K562 (cell line): Measurements from ENCODE around the gene LY6G6F. TPM values are rescaled to one million over a fixed set of nuclear protein-coding genes. Genes with fewer than 3 reads are reported as not detected.

Experiments used
- CBFA2T2 ChIP-seq: fragments of 450-650 bp; conservative IDR thresholded peaks from 2 replicates; pipeline ENCODE4 v1.6.1; 2017; ENCODE audit warnings: mild to moderate bottlenecking
- CREB3L1 ChIP-seq: fragments of 450-650 bp; IDR thresholded peaks from 2 replicates; pipeline ENCODE4 v1.6.1; 2014; ENCODE audit warnings: low read depth, mild to moderate bottlenecking, moderate library complexity, borderline replicate concordance
- CSDE1 ChIP-seq, 2 experiments: fragments of 450-650 bp; IDR thresholded peaks; 2 replicates each; pipeline ENCODE4 v1.6.1; 2016; ENCODE audit warnings: mild to moderate bottlenecking in 1 of 2
- CTBP1 ChIP-seq: fragments of 450-650 bp; IDR thresholded peaks from 2 replicates; pipeline ENCODE4 v1.6.1; 2016; ENCODE audit warnings: borderline replicate concordance
- GMEB1 ChIP-seq: fragments of 250-450 bp; sonication (Bioruptor Pico); IDR thresholded peaks from 2 replicates; pipeline ENCODE4 v1.4.0; 2020; ENCODE audit warnings: mild to moderate bottlenecking
- HSF4 ChIP-seq: fragments of 250-450 bp; sonication (Bioruptor Pico); IDR thresholded peaks from 2 replicates; pipeline ENCODE4 v2.1.2; 2022; ENCODE audit warnings: mild to moderate bottlenecking, moderate library complexity, borderline replicate concordance
- MITF ChIP-seq: IDR thresholded peaks from 2 replicates; pipeline ENCODE4 v1.6.1; 2014; ENCODE audit warnings: antibody characterized with exemption
- NR4A1 ChIP-seq, 2 experiments: fragments of 250-450 bp in 1 of 2; fragments of 450-650 bp in 1 of 2; sonication (Bioruptor Pico) in 1 of 2; IDR thresholded peaks; 2 replicates each; pipeline versions ENCODE4 v1.4.0 to v1.6.1; 2016 to 2020; ENCODE audit warnings: mild to moderate bottlenecking in 2 of 2, missing compliant biosample characterization in 1 of 2, missing genetic modification characterization in 1 of 2, moderate library complexity in 1 of 2
- POLR2AphosphoS2 ChIP-seq: IDR thresholded peaks from 2 replicates; pipeline ENCODE4 v1.6.1; 2012; ENCODE audit warnings: low read length, improper control_type of control experiment
- POLR2H ChIP-seq: IDR thresholded peaks from 2 replicates; pipeline ENCODE4 v1.6.1; 2016; ENCODE audit warnings: missing genetic modification characterization, low read depth, mild to moderate bottlenecking, control low read depth, missing compliant biosample characterization, moderate library complexity
- POLR3A ChIP-seq: IDR thresholded peaks from 2 replicates; pipeline ENCODE4 v1.6.1; 2011; ENCODE audit warnings: borderline replicate concordance, mild to moderate bottlenecking, moderate library complexity; ENCODE audit not compliant: insufficient read length, insufficient read depth; ENCODE audit errors: extremely low read depth
- POU5F1 ChIP-seq: fragments of 150-350 bp; IDR thresholded peaks from 2 replicates; pipeline ENCODE4 v1.6.1; 2014; ENCODE audit warnings: borderline replicate concordance, low read length, low read depth, mild to moderate bottlenecking; ENCODE audit not compliant: partially characterized antibody
- SMARCC2 ChIP-seq: fragments of 450-650 bp; IDR thresholded peaks from 2 replicates; pipeline ENCODE4 v1.6.1; 2017; ENCODE audit warnings: antibody characterized with exemption, moderate library complexity, mild to moderate bottlenecking, low read depth
- SMC3 ChIP-seq: conservative IDR thresholded peaks from 2 replicates; pipeline ENCODE4 v1.6.1; 2011; ENCODE audit warnings: low read depth, low read length, improper control_type of control experiment; ENCODE audit not compliant: insufficient read depth
- THAP7 ChIP-seq: fragments of 250-450 bp; sonication (Bioruptor Pico); IDR thresholded peaks from 2 replicates; pipeline ENCODE4 v1.5.0; 2021
- THRA ChIP-seq: fragments of 450-650 bp; IDR thresholded peaks from 2 replicates; pipeline ENCODE4 v1.6.1; 2017; ENCODE audit warnings: mild to moderate bottlenecking, moderate library complexity
- ZKSCAN1 ChIP-seq: fragments of 150-350 bp; IDR thresholded peaks from 2 replicates; pipeline ENCODE4 v1.6.1; 2016; ENCODE audit warnings: low read depth, low read length
- ZKSCAN3 ChIP-seq: fragments of 250-450 bp; sonication (Bioruptor Pico); IDR thresholded peaks from 2 replicates; pipeline ENCODE4 v1.4.0; 2020
- ZNF584 ChIP-seq: fragments of 200-800 bp; sonication (Bioruptor generic); IDR thresholded peaks from 2 replicates; pipeline ENCODE4 v1.6.1; 2016; ENCODE audit warnings: low read depth, mild to moderate bottlenecking, missing genetic modification characterization, missing compliant biosample characterization
- ZNF586 ChIP-seq: fragments of 450-650 bp; formaldehyde crosslinking; conservative IDR thresholded peaks from 2 replicates; pipeline ENCODE4 v1.4.0; 2020; ENCODE audit warnings: mild to moderate bottlenecking, moderate library complexity
- polyA plus RNA-seq, 8 experiments: library from polyadenylated mRNA; depleted of rRNA in 4 of 8; stranded (reverse) in 5 of 8; unstranded in 3 of 8; fragments of >200 nt; fragmentation: Nextera tagmentation in 2 of 8; fragmentation: Illumina TruSeq in 1 of 8; extraction: Ambion mirVana in 2 of 8; extraction: Trizol in 1 of 8; gene quantifications; 2 replicates each; pipeline versions ENCODE4 v1.2.1 to v1.2.3, GENCODE V29; 2011 to 2014; ENCODE audit warnings: inconsistent platforms in 1 of 8, missing spikeins in 1 of 8
- total RNA-seq, 7 experiments: library from RNA; depleted of rRNA in 6 of 7; stranded (reverse); fragments of >200 nt in 6 of 7; fragmentation: Illumina TruSeq in 2 of 7; extraction: Trizol in 2 of 7; gene quantifications; 2 replicates each; pipeline versions ENCODE4 v1.2.1 to v1.2.3, GENCODE V29; 2011 to 2021; ENCODE audit warnings: low replicate concordance in 1 of 7

The LY6G6F gene
- total and polyA plus RNA-seq, 9 of the 15 experiments (the other 6 are each of a cell fraction or from before 2014, with no cell fraction given): 0.14 to 0.50 (median 0.28) TPM; not detected in 2

- TF ChIP-seq CREB3L1 (0 out of 2 replicates have a peak, but pooled peaks have one; percentile 31), THAP7 (peak; percentile 94), ZKSCAN3 (CRISPR knock-in tag) (no peak), SMC3 (no peak), ZNF584 (CRISPR knock-in tag) (no peak), SMARCC2 (no peak; the same call in 1 of the 2 replicates), THRA (no peak), MITF (no peak), CBFA2T2 (no peak), ZKSCAN1 (peak; percentile 63; the same call in 1 of the 2 replicates), POU5F1 (no peak), ZNF586 (peak; percentile 15; the same call in 1 of the 2 replicates), CTBP1 (peak; percentile 80), POLR3A (no peak), CSDE1 (IDR thresholded peaks at IDR 0.05) (no peak), POLR2H (no peak), GMEB1 (CRISPR knock-in tag) (no peak; the same call in 1 of the 2 replicates), NR4A1 (CRISPR knock-in tag; IDR thresholded peaks at IDR 0.05) (no peak; the same call in 1 of the 2 replicates), NR4A1 (tag; IDR thresholded peaks at IDR 0.05) (no peak), HSF4 (CRISPR knock-in tag) (no peak), POLR2AphosphoS2 (peak; percentile 99)
These were observed 46.0 kb upstream of the LY6G6F start, which contains the start of gene C6orf47 (continued) for GRCh38 chr6:31660381-31661261.
